HG03520 (cell line): Measurements from ENCODE around the gene NKD1.

Source experiments
- ATAC-seq: cut with Tn5 transposase; IDR thresholded peaks from one replicate; pipeline ENCODE4 v1.9.1; 2021; ENCODE audit warnings: mild to moderate bottlenecking, moderate library complexity; ENCODE audit not compliant: unreplicated experiment

Gene NKD1

GRCh38 chr16:50642349-50642748 is 94.2 kb downstream of the NKD1 start:
- no peak for ATAC-seq

- ATAC-seq = no peak
Measured at GRCh38 chr16:50643192-50643591, 95.0 kb downstream of the NKD1 start.

GRCh38 chr16:50644245-50644644 is 96.0 kb downstream of the NKD1 start:
- ATAC-seq = no peak

- no peak for ATAC-seq
Measured at GRCh38 chr16:50644729-50645128, 96.5 kb downstream of the NKD1 start.

- ATAC-seq = no peak
Measured at GRCh38 chr16:50645563-50646220, 97.5 kb downstream of the NKD1 start.

GRCh38 chr16:50646345-50646744 is 98.1 kb downstream of the NKD1 start:
- ATAC-seq = no peak

- ATAC-seq = no peak
Measured at GRCh38 chr16:50651835-50652438, 103.7 kb downstream of the NKD1 start.

GRCh38 chr16:50652836-50653425 is 104.7 kb downstream of the NKD1 start:
- ATAC-seq = no peak

- ATAC-seq = no peak
Measured at GRCh38 chr16:50653633-50654519, 105.7 kb downstream of the NKD1 start.

GRCh38 chr16:50655558-50656055 is 107.4 kb downstream of the NKD1 start:
- no peak for ATAC-seq

- no peak for ATAC-seq
Measured at GRCh38 chr16:50657241-50657640, 109.0 kb downstream of the NKD1 start.

GRCh38 chr16:50659806-50660205 is 111.6 kb downstream of the NKD1 start:
- no peak for ATAC-seq

GRCh38 chr16:50662306-50662940 is 114.2 kb downstream of the NKD1 start:
- ATAC-seq = no peak

- no peak for ATAC-seq
Measured at GRCh38 chr16:50664270-50664669, 116.1 kb downstream of the NKD1 start.

- ATAC-seq = no peak
Measured at GRCh38 chr16:50665128-50665878, 117.1 kb downstream of the NKD1 start.

- ATAC-seq = peak; percentile 89
Measured at GRCh38 chr16:50666658-50667496, 118.7 kb downstream of the NKD1 start.

GRCh38 chr16:50667497-50668367 is 119.5 kb downstream of the NKD1 start:
- no peak for ATAC-seq

GRCh38 chr16:50668368-50669008 is 120.3 kb downstream of the NKD1 start:
- ATAC-seq = no peak
